Measurements from ENCODE around the gene AFDN.

- TF ChIP-seq NFYB (CRISPR knock-in tag; conservative IDR thresholded peaks at IDR 0.05; ENCODE audit: low read depth) (no peak), CTCF (IDR thresholded peaks at IDR 0.05) (no peak)
Observed at GRCh38 chr6:167972193-167972592, 145.5 kb downstream of the AFDN start.
